Activated CD4-positive, alpha-beta T cell treated with anti-CD3 and anti-CD28 coated beads, Interleukin-2, amount 10 ng/mL, durations not matched to agents 7 days and 5 days (primary cell): ENCODE data around the gene S100A4. TPM values are rescaled to one million over a fixed set of nuclear protein-coding genes. Genes with fewer than 3 reads are reported as not detected.

Experiments
- CTCF ChIA-PET: fragments of 350-600 bp; sonication (Branson Sonifier 250); formaldehyde crosslinking; loops from one replicate; lab custom pipeline; 2021; ENCODE audit warnings: antibody characterized with exemption; lab: Charles Lee
- POLR2A ChIA-PET: fragments of 350-600 bp; sonication (Branson Sonifier 250); formaldehyde crosslinking; loops from one replicate; lab custom pipeline; 2021; ENCODE audit warnings: antibody characterized with exemption; lab: Charles Lee
- DNase-seq: peaks from one replicate; pipeline ENCODE4 v3.0.0-alpha.2; 2020
- H3K27ac Mint-ChIP-seq: one replicate; pipeline ENCODE4 v1.8.0; 2021; ENCODE audit warnings: mild to moderate bottlenecking, moderate library complexity, mixed read lengths
- H3K27me3 Mint-ChIP-seq: one replicate; pipeline ENCODE4 v1.8.0; 2021; ENCODE audit warnings: mixed read lengths
- H3K36me3 Mint-ChIP-seq: one replicate; pipeline ENCODE4 v1.8.0; 2021; ENCODE audit warnings: low read depth, mixed read lengths
- H3K4me1 Mint-ChIP-seq: one replicate; pipeline ENCODE4 v1.8.0; 2021; ENCODE audit warnings: mixed read lengths
- H3K4me3 Mint-ChIP-seq: one replicate; pipeline ENCODE4 v1.8.0; 2021; ENCODE audit warnings: mild to moderate bottlenecking, moderate library complexity, mixed read lengths
- H3K9me3 Mint-ChIP-seq: one replicate; pipeline ENCODE4 v1.8.0; 2021; ENCODE audit warnings: mixed read lengths
- total RNA-seq, 2 experiments: library from RNA; stranded (reverse); gene quantifications; one replicate each; pipeline ENCODE4 v1.2.3, GENCODE V29; 2021

Gene S100A4
- total RNA-seq, 2 experiments from 2014 or later, result 678 to 905 TPM

DNA sequence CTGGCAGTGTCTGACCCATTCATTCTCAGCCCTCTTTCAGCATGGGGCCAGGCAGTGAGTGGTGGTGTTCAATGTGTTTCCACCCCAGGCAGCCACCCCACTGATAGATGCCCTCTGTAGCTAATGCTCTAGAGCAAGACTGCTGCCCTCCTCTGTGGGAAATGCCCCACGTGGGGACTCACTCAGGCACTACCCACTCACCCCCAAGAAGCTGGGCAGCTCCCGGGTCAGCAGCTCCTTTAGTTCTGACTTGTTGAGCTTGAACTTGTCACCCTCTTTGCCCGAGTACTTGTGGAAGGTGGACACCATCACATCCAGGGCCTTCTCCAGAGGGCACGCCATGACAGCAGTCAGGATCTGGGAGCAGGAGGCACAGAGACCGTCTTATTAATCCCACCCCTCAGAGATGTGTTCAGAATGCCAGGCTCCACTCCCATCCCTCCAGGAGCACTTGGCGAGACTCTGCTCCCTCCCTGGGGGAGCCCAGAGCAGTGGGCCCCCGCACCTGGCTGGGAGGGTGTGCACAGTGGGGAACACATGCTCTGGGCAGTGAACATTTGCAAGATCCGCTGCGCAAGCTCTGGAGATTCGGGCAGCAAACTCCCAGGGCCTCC, 1.0 kb downstream of the S100A4 start:
- CTCF ChIA-PET, result interaction anchor here (0.7 to 4.6 kb wide), 12 partner anchors 10 to 34 kb away, joined by 3 to 56 read pairs (median 4); partner anchors contain the start of genes S100A2 and S100A6
- Mint-ChIP-seq H3K9me3 (no peaks in the 10 kb centered on the region), H3K4me1 (peaks cover 93% of the 10 kb centered on the region), H3K36me3 (peaks cover 51% of the 10 kb centered on the region), H3K4me3 (peak overlapping the region; percentile 91), H3K27me3 (no peaks in the 10 kb centered on the region), H3K27ac (peak overlapping the region; percentile 98)
- no peak for DNase-seq
- POLR2A ChIA-PET, result interaction anchor here (0.7 to 1.9 kb wide), 6 partner anchors 9 to 89 kb away, joined by 3 to 7 read pairs (median 4); partner anchors contain the start of genes CHTOP, S100A2 and S100A6

DNA sequence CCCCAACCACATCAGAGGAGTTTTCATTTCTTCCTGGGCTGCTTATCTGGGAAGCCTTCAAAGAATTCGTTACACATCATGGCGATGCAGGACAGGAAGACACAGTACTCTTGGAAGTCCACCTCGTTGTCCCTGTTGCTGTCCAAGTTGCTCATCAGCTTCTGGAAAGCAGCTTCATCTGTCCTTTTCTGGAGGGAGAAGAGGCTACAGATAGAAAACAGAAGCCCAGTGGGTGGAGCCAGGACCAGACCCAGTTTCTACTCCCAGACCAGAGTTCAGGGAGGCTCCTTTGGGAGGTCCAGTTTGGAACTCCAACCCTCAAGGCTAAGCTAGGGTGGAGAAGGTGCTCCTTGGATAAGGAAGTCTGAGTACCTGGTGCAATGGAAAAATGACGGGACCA, 1.9 kb downstream of the S100A4 start:
- Mint-ChIP-seq H3K4me3 (peak overlapping the region; percentile 91), H3K4me1 (peaks cover 95% of the 10 kb centered on the region), H3K27ac (peak overlapping the region; percentile 98), H3K27me3 (no peaks in the 10 kb centered on the region), H3K36me3 (peaks cover 53% of the 10 kb centered on the region), H3K9me3 (no peaks in the 10 kb centered on the region)
- no peak for DNase-seq
- CTCF ChIA-PET, result interaction anchor here (0.6 to 4.6 kb wide), 5 partner anchors 9 to 83 kb away, joined by 3 to 56 read pairs (median 4); partner anchors contain the start of genes S100A13, S100A2 and S100A6
- POLR2A ChIA-PET, result no interaction called here

DNA sequence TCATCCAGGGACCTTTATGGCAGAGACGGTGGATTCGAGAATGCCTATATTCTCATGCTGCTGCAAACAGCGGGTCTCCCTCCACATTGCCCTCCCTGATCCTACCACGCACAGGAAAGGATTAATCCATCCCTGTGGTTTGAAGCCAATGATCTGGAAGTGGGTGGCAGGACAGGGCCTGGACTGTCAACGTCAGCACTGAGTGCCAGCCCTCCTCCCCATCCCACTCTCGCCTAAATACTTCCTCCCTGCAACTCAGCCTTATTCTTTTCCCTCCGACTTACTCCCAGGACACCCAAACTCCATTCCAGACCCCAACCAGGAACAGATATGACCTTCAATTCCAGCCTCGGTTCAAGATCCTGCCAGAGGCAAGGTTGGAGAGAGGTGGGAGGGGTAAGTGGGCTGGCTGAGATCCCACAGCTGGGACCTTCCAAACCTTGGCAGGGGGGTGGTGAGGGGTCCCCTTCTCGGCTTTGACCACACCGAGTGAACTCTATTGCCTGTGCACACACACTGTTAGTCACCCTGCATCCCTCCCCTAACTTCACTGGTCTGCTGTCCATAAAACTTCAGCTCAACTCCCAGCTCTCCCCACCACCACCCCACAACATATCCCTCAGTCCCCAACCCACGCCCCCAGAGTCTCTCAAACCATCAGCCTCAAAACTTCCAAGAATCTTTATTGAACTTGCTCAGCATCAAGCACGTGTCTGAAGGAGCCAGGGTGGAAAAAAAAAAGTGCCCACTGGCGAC, 2.5 kb downstream of the S100A4 start:
- DNase-seq, result no peak
- ChIA-PET CTCF (interaction anchor here (0.6 to 4.6 kb wide), 3 partner anchors 9 to 84 kb away, joined by 4 to 56 read pairs (median 10); partner anchors contain the start of genes S100A13, S100A2 and S100A6), POLR2A (no interaction called here)
- peaks cover 93% of the 10 kb centered on the region for H3K4me1 Mint-ChIP-seq
- peak overlapping the region; percentile 96 for H3K27ac Mint-ChIP-seq
- peaks cover 53% of the 10 kb centered on the region for H3K36me3 Mint-ChIP-seq
- H3K4me3 Mint-ChIP-seq, result peak overlapping the region; percentile 91
- no peaks in the 10 kb centered on the region for H3K27me3 Mint-ChIP-seq
- H3K9me3 Mint-ChIP-seq, result no peaks in the 10 kb centered on the region

DNA sequence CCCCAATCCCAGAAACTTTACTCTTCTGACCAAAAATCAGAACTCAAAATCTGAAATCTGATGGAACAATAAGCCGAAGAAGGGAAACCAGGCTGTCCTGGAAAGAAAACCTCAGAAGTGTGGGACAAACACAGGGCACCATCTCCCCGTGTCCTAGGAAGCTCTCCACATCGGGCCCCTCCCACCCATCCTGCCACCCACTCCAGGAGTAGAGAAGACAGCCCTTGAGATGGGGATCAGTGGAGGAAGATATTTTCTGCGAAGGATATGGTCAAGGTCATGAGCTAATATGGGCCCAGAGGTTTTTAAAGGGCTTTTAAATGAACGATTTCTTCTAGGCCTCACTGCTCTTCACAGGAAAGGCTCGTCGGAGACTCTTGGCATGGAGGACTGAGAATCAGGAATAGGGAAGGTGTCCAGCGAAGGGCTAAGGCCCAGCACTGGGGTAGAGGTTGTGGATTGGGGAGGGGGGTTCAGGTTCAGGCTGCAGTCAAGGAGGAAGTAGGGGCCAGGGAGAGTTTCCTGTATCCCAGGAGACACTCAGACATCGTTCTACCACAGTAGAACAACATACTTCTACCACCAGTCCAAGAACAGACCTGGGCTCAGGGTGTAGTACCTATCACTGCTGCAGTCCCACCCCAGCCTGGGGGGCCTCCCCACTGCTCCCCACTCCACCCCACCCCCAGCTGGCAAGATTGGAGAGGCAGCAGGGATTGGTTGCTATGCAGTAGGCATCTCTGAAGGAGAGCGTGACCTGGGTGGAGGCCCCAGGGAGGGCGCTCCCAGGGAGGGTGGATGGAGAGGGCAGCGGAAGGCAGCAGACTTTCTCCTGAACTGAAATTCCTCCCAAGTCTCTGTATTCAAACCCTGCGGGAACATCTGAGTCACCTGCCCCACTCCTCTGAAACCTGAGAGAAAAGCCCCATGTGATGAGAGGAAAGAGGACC, 3.7 kb downstream of the S100A4 start:
- peak overlapping the region; percentile 96 for H3K27ac Mint-ChIP-seq
- H3K9me3 Mint-ChIP-seq, result no peaks in the 10 kb centered on the region
- no peak for DNase-seq
- H3K4me1 Mint-ChIP-seq, result peaks cover 93% of the 10 kb centered on the region
- peaks cover 56% of the 10 kb centered on the region for H3K36me3 Mint-ChIP-seq
- H3K27me3 Mint-ChIP-seq, result no peaks in the 10 kb centered on the region
- POLR2A ChIA-PET, result no interaction called here
- CTCF ChIA-PET, result interaction anchor here (1.3 to 2.9 kb wide), 6 partner anchors 10 to 31 kb away, joined by 3 to 12 read pairs (median 6); no protein-coding TSS in a partner anchor
- no peak overlapping the region for H3K4me3 Mint-ChIP-seq

DNA sequence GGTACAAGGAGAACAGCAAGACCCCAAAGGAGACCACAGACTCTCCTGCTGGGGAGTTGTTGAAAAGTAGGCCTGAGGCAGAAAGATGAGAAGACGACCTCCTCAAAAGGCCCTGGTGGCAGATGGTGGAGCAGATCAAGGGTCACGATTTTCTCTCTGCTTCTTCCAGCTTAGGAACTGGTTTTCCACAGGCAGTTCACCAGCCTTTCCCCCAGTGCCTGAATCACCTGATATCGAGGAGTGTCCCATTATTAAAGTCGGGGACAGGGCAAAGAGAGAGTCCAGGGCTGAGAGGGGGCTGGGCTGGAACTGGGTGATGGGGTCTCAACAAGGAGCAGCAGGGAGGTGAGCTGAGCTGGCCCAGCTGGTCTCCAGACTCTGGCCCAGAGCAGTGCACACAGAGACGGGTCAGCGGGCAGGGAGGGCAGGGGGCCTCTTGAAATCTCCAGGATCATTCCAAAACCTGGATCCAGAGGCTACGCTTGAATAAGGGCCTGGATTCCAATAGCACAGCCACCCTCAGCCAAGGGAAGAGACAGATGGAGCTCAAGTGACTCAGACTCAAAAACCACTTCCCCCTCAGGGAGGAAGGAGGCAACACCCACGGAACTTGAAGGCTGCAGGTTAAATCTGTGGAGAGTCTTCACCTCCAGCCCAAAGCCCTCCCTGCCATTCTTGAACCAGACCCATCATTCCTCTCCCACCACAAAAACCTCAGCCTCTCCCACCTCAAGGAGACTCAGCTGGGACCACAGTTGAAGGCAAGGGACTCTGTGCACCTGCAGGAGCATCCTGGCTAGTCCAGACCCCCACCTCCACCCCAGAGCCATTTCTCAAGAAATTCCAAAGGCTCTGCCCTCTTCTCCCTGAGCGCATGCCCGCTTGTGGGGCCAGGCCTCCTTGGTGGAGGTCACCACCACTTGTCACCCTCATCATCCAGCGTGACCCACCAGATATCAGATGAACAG, 4.9 kb downstream of the S100A4 start, which contains the start of gene S100A5:
Gene S100A5, minus strand, starts transcription at position 541 of the 968 bp plus-strand sequence. CDS start 743 bp downstream, outside the sequence.
- no peaks in the 10 kb centered on the region for H3K27me3 Mint-ChIP-seq
- ChIA-PET CTCF (interaction anchor here (0.6 to 2.9 kb wide), 12 partner anchors 9 to 344 kb away, joined by 3 to 12 read pairs (median 4); no protein-coding TSS in a partner anchor), POLR2A (interaction anchor here (0.6 kb wide), 1 partner anchor 8 kb away, joined by 12 read pairs; no protein-coding TSS in a partner anchor)
- H3K9me3 Mint-ChIP-seq, result no peaks in the 10 kb centered on the region
- peaks cover 58% of the 10 kb centered on the region for H3K36me3 Mint-ChIP-seq
- DNase-seq, result peak; percentile 74
- H3K27ac Mint-ChIP-seq, result peak within 1 kb of the TSS; percentile 96
- H3K4me3 Mint-ChIP-seq, result peak within 1 kb of the TSS; percentile 65
- peaks cover 89% of the 10 kb centered on the region for H3K4me1 Mint-ChIP-seq

DNA sequence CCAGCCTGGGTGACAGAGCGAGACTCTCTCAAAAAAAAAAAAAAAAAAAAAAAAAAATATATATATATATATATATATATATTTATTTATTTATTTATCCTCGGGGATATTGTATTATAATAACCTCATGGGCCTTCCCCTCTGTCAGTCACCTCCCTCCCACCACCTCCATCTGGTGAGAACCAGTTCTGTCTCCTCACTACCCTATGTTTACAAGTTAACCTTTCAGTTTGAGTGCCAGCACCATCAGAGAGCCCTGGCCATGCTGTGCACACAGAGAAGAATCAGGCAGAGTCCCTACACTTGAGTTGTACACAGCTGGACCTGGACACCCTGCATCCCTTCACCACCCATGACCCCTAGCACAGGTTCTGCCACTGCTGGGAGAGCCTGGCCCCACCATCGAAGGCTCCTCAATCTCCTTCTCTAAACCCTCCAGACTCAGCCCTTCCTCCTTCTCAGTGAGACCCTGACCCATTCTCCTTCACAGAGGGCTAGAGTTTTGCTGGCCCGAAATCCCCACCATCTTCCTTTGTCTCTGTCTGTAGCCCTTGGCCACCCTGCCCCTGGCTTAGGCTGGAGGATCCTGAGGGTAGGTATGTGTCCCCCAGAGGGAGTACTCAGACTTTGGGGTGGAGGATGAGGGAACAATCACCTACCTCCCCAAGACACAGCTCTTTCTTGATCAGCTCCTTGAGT, 6.1 kb downstream of the S100A4 start:
- Mint-ChIP-seq H3K4me1 (peaks cover 83% of the 10 kb centered on the region), H3K27ac (peak overlapping the region; percentile 96), H3K27me3 (no peaks in the 10 kb centered on the region), H3K4me3 (peak overlapping the region; percentile 65), H3K9me3 (no peaks in the 10 kb centered on the region), H3K36me3 (peaks cover 57% of the 10 kb centered on the region)
- ChIA-PET CTCF (interaction anchor here (0.8 to 2.9 kb wide), 4 partner anchors 12 to 29 kb away, joined by 3 to 12 read pairs (median 6); no protein-coding TSS in a partner anchor), POLR2A (no interaction called here)
- DNase-seq, result no peak

DNA sequence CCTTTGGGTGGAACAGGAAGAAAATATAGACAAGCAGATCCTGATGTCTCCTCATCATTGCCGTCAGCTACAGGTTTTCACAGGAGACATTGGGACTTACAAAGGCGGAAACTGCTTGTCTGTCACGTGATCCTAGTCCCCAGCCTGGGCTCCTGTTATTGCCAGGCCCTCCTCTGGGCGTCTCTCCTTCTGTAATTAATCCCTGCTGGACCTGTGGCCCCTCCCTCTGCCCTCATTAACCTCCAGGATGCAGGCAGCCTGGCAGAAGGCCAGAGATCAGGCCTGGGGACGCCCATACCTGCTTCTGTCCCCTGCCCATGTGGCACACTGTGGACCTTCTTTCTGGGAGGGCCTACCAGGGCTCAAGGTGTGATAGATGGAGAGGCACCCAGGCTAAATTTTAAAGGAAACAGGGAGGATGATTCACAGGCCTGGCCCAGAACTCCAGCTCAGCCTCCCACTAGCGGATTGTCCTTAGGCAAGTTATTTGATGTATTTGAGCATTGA, 7.2 kb downstream of the S100A4 start:
- no peaks in the 10 kb centered on the region for H3K27me3 Mint-ChIP-seq
- CTCF ChIA-PET, result interaction anchor here (0.8 to 7.2 kb wide), 3 partner anchors 27 to 30 kb away, joined by 3 to 38 read pairs (median 4); no protein-coding TSS in a partner anchor
- H3K36me3 Mint-ChIP-seq, result peaks cover 56% of the 10 kb centered on the region
- peak overlapping the region; percentile 66 for H3K27ac Mint-ChIP-seq
- no peak overlapping the region for H3K4me3 Mint-ChIP-seq
- no peak for DNase-seq
- POLR2A ChIA-PET, result no interaction called here
- H3K9me3 Mint-ChIP-seq, result no peaks in the 10 kb centered on the region
- H3K4me1 Mint-ChIP-seq, result peaks cover 83% of the 10 kb centered on the region

DNA sequence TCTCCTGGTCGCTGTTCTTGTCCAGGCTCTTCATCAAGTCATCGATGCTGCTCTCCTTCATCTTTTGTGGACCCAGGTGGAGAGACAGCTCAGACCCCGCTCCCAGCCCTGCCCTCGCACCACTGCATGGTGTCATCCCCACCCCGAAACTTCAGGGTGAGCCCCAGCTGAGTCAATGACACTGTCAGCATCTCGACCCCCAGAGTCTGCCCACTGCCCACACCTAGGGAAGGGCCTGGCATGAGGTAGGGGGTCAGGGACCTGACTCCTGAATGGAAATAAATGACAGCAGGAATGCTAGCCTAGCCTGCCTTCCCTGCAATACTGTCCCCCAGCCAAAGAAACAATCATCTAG, 8.3 kb downstream of the S100A4 start:
- H3K9me3 Mint-ChIP-seq, result no peaks in the 10 kb centered on the region
- peak overlapping the region; percentile 98 for H3K27ac Mint-ChIP-seq
- ChIA-PET CTCF (interaction anchor here (1.4 to 7.2 kb wide), 3 partner anchors 8 to 31 kb away, joined by 4 to 56 read pairs (median 38); partner anchors contain the start of gene S100A4), POLR2A (no interaction called here)
- peaks cover 83% of the 10 kb centered on the region for H3K4me1 Mint-ChIP-seq
- no peak for DNase-seq
- peaks cover 52% of the 10 kb centered on the region for H3K36me3 Mint-ChIP-seq
- peak overlapping the region; percentile 82 for H3K4me3 Mint-ChIP-seq
- H3K27me3 Mint-ChIP-seq, result no peaks in the 10 kb centered on the region

DNA sequence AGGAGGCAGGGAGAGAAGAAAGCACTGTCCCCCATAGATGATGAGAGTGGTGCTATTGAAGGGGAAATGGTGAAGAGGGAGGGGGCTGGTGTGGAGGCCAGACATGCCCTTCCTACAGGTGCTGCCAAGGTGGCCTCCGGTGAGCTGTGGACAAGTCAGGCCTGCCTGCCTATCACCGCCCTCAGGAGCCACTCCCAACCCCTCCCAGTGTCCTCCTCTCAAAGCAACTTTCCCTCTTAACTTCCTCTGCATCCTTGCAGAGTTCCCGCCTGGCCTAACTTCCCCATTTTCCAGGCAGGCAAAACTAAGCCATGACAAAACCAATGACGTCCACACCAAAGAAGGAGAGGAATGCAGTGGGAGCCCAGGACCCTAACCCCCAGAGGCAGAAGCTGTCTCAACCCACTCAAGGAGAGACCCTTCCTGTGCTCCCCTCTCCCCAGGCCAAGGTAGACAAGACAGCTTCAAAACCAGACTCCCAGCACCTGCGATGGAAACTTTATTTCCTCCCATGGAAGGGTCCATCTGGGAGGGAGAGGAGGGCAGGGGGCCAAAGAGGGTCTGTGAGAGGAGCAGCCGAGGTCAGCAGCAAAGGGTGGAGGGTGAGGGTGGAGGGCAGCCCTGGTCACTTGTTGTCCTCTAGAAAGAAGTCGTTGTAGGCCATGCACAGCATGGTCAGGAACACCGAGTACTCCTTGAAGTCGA, 8.8 kb downstream of the S100A4 start:
- ChIA-PET CTCF (interaction anchor here (1.0 to 7.2 kb wide), 6 partner anchors 9 to 91 kb away, joined by 3 to 56 read pairs (median 13); partner anchors contain the start of genes S100A1, S100A13 and S100A4), POLR2A (interaction anchor here (1.2 kb wide), 1 partner anchor 9 kb away, joined by 6 read pairs; the partner anchor contains the start of gene S100A4)
- Mint-ChIP-seq H3K27me3 (no peaks in the 10 kb centered on the region), H3K4me3 (peak overlapping the region; percentile 82), H3K9me3 (no peaks in the 10 kb centered on the region), H3K27ac (peak overlapping the region; percentile 98), H3K36me3 (peaks cover 51% of the 10 kb centered on the region), H3K4me1 (peaks cover 83% of the 10 kb centered on the region)
- DNase-seq, result no peak
